ENCODE measurements around the gene GABBR2.

The GABBR2 gene

GRCh38 chr9:98323051-98323830, 385.5 kb downstream of the GABBR2 start:
- no peak for DNase-seq (ENCODE audit: low read depth in 2 of 2)

DNA sequence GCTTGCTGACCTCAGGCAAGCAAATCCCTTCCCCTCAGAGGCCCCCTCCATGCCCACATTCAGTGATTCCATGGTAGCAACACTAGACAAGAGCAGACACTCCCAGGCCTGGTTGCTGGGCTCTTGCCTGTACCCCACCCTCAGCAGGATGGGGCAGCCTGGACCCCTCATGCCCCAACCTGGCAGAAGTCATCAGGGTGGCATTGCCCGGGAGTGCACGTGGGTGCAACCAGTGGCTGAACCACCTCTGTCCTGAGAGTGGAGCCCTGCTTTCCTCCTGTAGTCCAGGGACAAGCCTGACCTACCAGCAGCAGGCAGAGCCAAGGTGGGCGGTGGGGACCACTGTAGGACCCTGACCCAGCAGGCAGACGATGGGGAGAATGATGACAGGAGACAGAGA, 387.5 kb downstream of the GABBR2 start:
- no peak for DNase-seq (ENCODE audit: low read depth in 2 of 2)

DNA sequence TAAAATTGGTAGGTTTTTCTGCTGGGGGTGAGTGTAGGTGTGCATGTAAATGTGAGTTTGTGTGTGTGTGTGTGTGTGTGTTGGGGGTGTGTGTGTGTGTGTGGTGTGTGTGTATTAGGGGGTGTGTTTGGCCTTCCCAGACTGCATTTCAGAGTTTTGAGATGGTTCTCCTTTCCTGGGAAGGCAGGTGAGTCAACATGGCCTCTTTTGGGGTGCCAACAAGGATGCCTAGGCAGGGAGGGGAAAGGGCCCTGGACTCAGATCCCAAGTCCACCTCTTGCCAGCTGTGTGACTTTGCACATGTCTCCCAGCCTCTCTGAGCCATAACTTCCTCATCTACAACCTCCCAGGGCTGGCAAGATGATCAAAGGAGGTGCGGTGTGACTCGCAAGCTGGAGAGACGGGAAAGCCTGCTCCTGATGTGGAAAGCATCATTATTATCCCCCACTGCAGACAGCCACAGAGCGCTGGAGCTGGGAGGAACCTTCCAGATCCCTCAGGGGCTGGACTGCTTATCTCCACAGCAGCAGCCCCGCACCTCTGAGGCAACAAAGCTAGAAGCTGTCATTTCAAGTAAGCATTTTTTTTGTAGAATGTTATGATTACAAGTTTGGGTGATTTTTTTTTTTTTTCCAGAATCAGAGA, 389.8 kb downstream of the GABBR2 start:
- DNase-seq (ENCODE audit: low read depth in 2 of 2) = peak in 1 of 2 experiments; percentile 19

DNA sequence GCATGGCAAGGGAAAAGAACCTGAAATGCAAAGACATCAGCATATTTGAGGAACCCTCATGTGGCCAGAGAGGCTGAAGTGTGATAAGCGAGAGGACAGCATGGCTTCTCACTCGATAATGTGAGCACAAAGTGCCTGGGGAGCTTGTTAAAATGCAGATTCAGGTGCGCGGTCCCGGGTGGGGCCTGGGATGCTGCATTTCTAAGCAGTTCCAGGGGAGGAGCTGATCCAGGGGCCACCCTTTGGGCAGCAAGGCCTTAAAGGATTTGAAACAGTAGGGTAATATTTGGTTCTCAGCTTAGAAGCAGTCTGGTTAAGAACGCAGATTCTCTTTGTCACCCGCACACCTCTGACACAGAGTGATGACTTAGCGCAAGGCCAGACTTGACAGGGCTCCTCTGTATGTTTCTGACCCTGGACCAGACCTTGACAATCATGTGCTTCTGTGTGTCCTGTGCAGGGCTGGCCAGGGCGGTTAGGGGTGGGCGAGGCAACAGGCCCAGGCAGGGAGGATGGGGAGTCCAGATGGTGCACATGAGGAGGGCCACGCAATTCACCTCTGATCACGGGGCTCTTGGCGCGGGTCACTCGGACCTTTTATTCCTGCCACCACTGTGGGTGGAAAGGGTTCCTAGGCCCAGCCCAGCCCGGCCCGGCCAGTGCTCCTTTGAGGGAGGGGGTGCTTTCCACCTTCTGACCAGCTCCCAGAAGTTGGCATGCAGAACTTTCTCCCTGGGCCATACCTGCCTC, 390.5 kb downstream of the GABBR2 start:
- no peak for DNase-seq (ENCODE audit: low read depth in 2 of 2)

DNA sequence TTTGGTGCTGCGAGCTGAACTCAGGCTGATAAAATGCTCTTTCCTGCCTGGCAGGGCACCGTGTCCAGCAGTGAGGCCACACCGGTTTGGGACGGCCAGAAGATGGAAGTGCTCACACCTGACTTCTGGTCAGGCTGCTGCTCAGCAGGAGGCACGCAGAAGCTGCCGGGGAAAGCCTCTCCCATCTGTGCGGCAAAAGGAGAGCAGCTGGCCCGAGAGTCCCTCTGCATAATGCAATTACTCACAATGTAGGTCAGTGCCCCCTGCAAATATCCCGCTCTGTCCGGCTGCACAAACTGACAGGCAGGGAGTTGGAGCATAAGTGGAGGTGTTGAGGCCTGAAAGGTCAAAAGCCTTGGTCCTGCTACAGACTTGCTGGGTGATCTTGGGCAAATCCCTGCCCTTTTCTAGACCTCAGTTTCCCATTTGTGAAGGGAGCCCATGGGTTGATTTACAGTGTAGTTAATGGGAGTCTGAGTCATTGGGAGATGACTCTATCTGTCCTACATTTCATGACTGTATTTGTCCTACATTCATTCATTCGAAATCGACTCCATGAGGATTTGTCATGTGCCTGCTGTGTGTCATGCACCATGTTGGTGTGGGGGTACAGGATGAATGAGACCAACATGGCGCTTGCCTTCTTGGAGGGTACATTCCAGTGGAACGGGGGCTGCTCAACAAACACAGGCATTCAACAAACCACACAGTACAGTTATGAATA, 391.4 kb downstream of the GABBR2 start:
- no peak for DNase-seq (ENCODE audit: low read depth in 2 of 2)

GRCh38 chr9:98316445-98317133, 392.1 kb downstream of the GABBR2 start:
- no peak for DNase-seq (ENCODE audit: low read depth in 2 of 2)

- peak; percentile 49 for DNase-seq (ENCODE audit: low read depth in 2 of 2)
Measured at GRCh38 chr9:98315551-98316060, 393.1 kb downstream of the GABBR2 start.

- DNase-seq (ENCODE audit: low read depth in 2 of 2) = no peak
Measured at GRCh38 chr9:98315067-98315453, 393.7 kb downstream of the GABBR2 start.

GRCh38 chr9:98314381-98315066, 394.2 kb downstream of the GABBR2 start:
- DNase-seq (ENCODE audit: low read depth in 2 of 2) = no peak

DNA sequence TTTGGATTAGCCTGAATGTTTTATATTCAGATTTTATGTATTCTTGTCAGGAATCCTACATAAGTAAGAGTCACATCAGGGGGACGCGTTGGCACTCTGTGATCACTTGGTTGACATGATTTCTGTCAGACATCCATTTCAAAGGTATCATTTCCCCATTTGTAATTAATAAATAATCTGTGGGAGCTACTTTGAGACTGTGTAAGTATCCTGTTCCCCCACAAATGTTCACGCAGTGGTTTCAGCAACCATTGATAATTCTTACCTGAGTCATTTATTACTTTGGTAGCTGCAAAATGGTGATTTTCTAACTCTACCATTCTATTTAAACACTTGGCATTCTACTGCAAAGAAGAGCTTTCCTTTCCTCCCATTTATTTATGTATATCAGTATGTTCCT, 396.4 kb downstream of the GABBR2 start:
- DNase-seq (ENCODE audit: low read depth in 2 of 2) = no peak

DNA sequence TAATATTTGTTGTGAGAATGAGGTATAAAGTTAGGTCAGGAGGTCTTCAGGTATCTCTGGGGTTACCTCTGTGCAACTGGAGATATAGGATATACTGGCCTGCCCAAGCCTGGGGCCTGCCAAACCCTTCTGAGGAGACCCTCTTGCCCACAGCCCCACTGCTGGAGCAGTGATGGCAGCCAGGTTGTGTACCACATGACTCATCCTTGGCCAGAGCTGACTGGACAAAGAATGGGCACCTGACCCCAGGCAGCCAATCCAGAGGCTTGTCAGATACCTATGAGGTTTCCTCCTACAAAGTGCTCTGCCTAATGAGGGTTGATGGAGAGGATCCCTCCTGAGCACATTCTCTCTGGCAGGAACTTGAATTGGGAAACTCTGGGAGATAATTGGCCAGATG, 397.2 kb downstream of the GABBR2 start:
- DNase-seq (ENCODE audit: low read depth in 2 of 2) = no peak

DNA sequence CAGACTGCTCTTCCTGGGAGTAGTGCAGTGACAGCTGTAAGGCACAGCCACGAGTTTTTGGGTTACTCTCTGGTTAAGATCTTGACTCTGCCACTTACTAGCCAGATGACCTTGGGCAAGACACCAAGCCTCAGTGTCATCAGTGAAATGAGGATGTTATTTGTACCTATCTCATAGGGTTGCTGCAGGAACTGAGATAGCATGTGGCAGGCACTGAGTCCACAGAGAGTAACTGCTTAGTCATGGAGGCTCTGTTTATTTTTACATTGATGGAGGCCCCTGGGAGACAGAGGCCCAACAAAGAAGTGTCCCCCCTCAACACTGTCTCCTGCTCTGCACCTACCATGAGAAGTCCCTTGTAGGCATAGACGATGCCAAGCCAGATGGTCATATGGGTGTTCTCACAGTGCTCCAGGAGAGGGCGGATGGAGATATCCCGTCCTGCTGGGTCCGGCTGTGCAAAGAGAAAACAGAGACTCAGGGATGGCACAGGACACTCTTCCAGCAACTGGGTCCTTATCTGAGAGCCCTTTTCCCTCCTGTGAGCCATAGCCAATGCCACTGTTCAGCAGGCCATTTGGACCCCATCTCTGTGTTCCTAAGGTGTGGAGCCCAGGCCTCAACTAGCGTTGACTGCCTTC, 397.9 kb downstream of the GABBR2 start:
- no peak for DNase-seq (ENCODE audit: low read depth in 2 of 2)

DNA sequence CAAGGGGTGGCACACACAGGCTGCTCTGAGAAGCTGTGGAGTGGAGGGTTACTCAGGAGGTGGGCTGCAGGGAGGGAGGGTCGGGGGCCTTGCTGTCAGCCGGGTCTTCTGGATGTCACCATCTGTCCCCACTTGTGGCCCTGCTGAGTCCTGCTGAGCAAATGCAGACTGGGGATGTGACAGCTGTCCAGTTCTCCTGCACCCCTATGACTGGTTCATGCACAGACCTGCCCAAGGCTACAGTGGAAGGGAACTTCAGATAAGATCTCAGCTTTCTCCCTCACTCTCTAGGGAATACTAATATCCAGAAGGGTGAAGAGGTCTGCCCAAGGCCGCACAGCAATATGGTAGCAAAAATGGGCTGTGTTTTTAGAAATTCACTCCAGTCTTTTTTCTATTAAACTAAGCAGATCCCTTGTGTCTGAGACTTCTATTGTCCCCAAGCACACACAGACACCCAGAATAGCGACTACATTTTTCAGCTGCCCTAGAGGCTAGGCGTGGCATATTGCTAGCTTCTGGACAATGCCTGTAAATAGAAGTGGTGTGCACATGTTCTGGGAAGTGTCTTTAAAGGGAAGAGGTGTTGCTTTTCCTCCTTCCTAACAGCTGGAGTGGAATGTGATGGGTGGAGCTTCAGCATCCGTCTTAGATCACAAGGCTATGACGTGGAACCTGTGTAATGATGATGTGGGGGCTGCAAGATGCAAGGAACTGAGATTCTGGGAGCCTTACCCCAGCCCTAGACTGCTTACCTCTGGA, 402.2 kb downstream of the GABBR2 start:
- no peak for DNase-seq (ENCODE audit: low read depth in 2 of 2)

DNA sequence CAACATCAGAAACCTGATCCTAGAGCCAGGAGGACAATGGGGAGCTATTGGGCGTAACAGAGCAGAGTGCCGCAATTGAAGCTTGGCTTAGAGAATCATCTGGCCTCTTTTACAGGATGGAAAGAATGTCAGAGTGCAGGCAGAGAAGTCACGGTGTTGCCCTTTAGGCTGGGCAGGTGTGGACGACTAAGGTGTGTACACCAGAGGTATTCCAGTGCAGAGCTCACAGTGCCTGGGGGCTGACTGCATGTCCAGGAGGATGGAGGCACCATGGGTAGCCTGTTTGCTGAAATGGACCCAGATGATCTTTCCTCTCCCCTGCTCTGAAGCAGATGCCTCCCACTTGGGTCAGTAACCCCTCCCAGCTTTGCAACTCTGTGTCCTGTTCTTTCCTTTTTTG, 404.4 kb downstream of the GABBR2 start:
- no peak for DNase-seq (ENCODE audit: low read depth in 2 of 2)

DNA sequence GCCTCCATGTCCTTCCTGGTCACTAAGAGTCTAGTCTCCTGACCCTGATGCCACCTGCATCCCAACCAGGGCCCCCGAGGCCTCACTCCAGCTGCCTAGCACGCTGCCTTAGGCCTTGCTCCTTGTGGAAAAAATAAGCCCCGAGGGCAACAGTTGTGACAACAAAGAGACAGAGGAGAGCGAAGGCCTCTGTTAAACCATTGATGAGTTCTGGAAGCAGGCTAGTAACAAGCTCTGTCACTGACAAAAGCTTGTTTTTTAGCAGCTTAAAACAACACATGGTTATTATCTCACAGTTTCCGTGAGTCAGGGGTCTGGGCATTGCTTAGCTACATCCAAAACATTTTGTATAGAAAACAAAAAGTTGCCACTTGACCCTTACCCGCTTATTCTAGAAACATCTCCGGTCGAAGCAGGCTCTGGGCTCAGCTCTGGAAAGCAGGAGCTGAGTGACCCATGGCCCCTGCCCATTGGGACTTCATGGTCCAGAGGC, 405.1 kb downstream of the GABBR2 start:
- DNase-seq (ENCODE audit: low read depth in 2 of 2) = no peak

DNA sequence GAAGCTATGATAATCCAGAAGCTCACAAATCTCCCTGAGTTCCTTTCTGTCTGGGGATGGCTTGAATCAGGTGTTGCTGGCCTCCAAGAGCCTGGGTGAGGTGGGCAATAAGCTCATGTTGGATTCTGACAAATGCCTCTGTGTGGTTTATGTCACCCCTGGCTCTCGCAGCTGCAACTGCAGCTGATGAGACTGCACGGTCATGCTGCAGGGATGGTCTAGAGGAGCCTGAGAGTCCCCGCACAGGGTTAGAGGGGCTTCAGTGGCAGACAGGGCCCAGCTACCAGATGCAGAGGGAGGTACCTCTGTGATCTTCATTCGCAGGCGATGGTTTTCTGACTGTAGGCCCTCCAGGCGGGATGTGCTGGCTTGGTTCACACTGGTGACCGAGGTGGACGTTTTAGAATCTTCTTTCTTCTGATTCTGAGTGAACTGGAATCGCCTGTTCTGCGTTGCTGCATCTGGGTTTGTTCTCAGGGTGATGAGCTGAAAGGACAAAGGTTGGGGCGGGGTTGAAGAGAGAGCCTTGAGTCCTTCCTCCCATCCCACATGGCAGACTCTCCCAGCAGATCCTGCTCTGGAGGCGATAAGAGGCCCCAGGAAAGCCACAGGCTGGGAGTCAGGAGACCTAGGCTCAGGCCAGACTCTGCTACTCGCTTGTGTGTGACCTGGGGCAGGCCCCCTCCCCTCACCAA, 405.6 kb downstream of the GABBR2 start:
- DNase-seq (ENCODE audit: low read depth in 2 of 2) = no peak

- DNase-seq (ENCODE audit: low read depth in 2 of 2) = no peak
Measured at GRCh38 chr9:98302150-98302549, 406.6 kb downstream of the GABBR2 start.

GRCh38 chr9:98300611-98301010, 408.1 kb downstream of the GABBR2 start:
- no peak for DNase-seq (ENCODE audit: low read depth in 2 of 2)

- no peak for DNase-seq (ENCODE audit: low read depth in 2 of 2)
Measured at GRCh38 chr9:98298476-98298875, 410.3 kb downstream of the GABBR2 start.
